IMR-90 (cell line): Measurements from ENCODE around the gene ABHD16A.

ENCODE experiments used
- BHLHE40 ChIP-seq: fragments of 150-350 bp; IDR thresholded peaks from 2 replicates; pipeline ENCODE4 v1.6.1; 2016; ENCODE audit warnings: mild to moderate bottlenecking, low read depth, low read length
- CEBPB ChIP-seq: IDR thresholded peaks from 2 replicates; pipeline ENCODE4 v1.6.1; 2012; ENCODE audit warnings: low read depth, low read length, improper control_type of control experiment
- CHD1 ChIP-seq: IDR thresholded peaks from 2 replicates; pipeline ENCODE4 v1.6.1; 2012; ENCODE audit warnings: low read depth, low read length, improper control_type of control experiment
- FOS ChIP-seq: fragments of 150-350 bp; IDR thresholded peaks from 2 replicates; pipeline ENCODE4 v1.6.1; 2016; ENCODE audit warnings: low read depth, low read length
- MAFK ChIP-seq: IDR thresholded peaks from 2 replicates; pipeline ENCODE4 v1.6.1; 2012; ENCODE audit warnings: low read depth, low read length, improper control_type of control experiment
- MAZ ChIP-seq: IDR thresholded peaks from 2 replicates; pipeline ENCODE4 v1.6.1; 2012; ENCODE audit warnings: low read depth, mild to moderate bottlenecking, low read length, improper control_type of control experiment, moderate library complexity, borderline replicate concordance
- NFE2L2 ChIP-seq: fragments of 150-350 bp; IDR thresholded peaks from 2 replicates; pipeline ENCODE4 v1.6.1; 2016; ENCODE audit warnings: low read depth, mild to moderate bottlenecking, low read length
- POLR2A ChIP-seq: IDR thresholded peaks from 2 replicates; pipeline ENCODE4 v1.6.1; 2012; ENCODE audit warnings: mild to moderate bottlenecking, low read depth, low read length
- RAD21 ChIP-seq: IDR thresholded peaks from 2 replicates; pipeline ENCODE4 v1.6.1; 2012; ENCODE audit warnings: low read length, improper control_type of control experiment
- RCOR1 ChIP-seq: IDR thresholded peaks from 2 replicates; pipeline ENCODE4 v1.6.1; 2012; ENCODE audit warnings: mild to moderate bottlenecking, low read length, improper control_type of control experiment; ENCODE audit not compliant: insufficient replicate concordance
- SMC3 ChIP-seq: fragments of 150-350 bp; IDR thresholded peaks from 2 replicates; pipeline ENCODE4 v1.6.1; 2016; ENCODE audit warnings: low read depth, mild to moderate bottlenecking, antibody characterized with exemption, low read length, moderate library complexity
- TF ChIP-seq, protein P1 (sequence below): conservative IDR thresholded peaks from 2 replicates; pipeline ENCODE4 v1.5.1; 2012; ENCODE audit warnings: mild to moderate bottlenecking, low read depth, low read length, improper control_type of control experiment
- TF ChIP-seq, protein P2 (sequence below): fragments of 150-350 bp; IDR thresholded peaks from 2 replicates; pipeline ENCODE4 v1.6.1; 2017; ENCODE audit warnings: mild to moderate bottlenecking, antibody characterized with exemption, low read length, low read depth

DNA sequence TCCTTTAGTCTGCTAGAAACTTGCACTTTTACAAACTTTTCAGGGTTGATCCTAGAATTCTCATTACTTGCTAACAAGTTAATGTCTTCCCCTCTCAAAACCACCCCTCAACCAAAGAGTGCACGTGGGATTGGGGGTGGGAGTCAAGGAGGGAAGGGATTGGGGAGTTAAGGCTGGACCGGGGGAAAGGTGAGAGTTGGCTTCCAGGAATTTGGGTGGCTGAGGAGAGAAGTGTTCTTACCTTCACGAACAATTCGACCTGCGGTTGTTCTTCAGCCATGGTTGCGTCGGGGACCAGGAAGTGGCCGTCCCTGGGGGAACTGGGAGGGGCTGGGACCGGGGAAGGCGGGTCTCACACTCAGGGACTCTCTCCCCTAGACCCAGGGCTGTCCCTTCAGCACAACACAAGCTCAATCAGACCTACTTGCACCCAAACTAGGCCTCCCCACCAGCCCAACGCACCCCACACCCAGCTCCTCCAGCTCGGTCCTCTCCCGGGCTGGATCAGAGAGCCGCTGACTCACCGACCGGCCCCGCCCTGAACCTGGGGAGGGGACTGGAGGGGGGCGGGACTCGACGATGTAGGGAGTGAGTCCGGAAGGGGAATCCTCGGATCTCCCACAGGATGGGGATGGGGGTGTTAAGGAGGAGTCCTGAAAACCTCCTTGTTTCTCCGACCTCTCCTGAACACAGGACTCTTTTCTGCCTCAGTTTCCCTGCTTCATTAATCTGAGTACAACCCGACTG is 33.1 kb upstream of the ABHD16A start, which contains the start of gene CLIC1:
- TF ChIP-seq, protein P1, sequence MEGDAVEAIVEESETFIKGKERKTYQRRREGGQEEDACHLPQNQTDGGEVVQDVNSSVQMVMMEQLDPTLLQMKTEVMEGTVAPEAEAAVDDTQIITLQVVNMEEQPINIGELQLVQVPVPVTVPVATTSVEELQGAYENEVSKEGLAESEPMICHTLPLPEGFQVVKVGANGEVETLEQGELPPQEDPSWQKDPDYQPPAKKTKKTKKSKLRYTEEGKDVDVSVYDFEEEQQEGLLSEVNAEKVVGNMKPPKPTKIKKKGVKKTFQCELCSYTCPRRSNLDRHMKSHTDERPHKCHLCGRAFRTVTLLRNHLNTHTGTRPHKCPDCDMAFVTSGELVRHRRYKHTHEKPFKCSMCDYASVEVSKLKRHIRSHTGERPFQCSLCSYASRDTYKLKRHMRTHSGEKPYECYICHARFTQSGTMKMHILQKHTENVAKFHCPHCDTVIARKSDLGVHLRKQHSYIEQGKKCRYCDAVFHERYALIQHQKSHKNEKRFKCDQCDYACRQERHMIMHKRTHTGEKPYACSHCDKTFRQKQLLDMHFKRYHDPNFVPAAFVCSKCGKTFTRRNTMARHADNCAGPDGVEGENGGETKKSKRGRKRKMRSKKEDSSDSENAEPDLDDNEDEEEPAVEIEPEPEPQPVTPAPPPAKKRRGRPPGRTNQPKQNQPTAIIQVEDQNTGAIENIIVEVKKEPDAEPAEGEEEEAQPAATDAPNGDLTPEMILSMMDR: no peak
- TF ChIP-seq, protein P2, sequence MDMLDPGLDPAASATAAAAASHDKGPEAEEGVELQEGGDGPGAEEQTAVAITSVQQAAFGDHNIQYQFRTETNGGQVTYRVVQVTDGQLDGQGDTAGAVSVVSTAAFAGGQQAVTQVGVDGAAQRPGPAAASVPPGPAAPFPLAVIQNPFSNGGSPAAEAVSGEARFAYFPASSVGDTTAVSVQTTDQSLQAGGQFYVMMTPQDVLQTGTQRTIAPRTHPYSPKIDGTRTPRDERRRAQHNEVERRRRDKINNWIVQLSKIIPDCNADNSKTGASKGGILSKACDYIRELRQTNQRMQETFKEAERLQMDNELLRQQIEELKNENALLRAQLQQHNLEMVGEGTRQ: no peak
- peak; percentile 83 for TF ChIP-seq POLR2A
- TF ChIP-seq CHD1: no peak
- peak; percentile 44; the same call in 1 of the 2 replicates for TF ChIP-seq FOS
- no peak for TF ChIP-seq MAFK
- TF ChIP-seq NFE2L2: no peak
- no peak for TF ChIP-seq RAD21
- TF ChIP-seq RCOR1: no peak
- no peak for TF ChIP-seq SMC3
- TF ChIP-seq BHLHE40: no peak
- peak; percentile 90; the same call in 1 of the 2 replicates for TF ChIP-seq MAZ
- no peak for TF ChIP-seq CEBPB
